MM.1S (cell line): ENCODE data around the gene RGS19.

Experiments
- DNase-seq: peaks from one replicate; pipeline ENCODE4 v3.0.0-alpha.2; 2015
- H2AFZ ChIP-seq: fragments of 300-600 bp; sonication (generic); 2 replicates; pipeline ENCODE4 v1.6.0; 2016; ENCODE audit warnings: antibody characterized with exemption, low read length
- H3F3A ChIP-seq: fragments of 300-600 bp; sonication (generic); 2 replicates; pipeline ENCODE4 v1.6.1; 2016; ENCODE audit warnings: mild to moderate bottlenecking, antibody characterized with exemption, low read length, moderate library complexity, mixed read lengths; ENCODE audit not compliant: insufficient read depth
- H3K27ac ChIP-seq: fragments of 300-600 bp; sonication (generic); 2 replicates; pipeline ENCODE4 v1.5.1; 2016; ENCODE audit warnings: mild to moderate bottlenecking, low read length
- H3K27me3 ChIP-seq: fragments of 300-600 bp; sonication (generic); replicated peaks from 2 replicates; pipeline ENCODE4 v1.6.0; 2016; ENCODE audit warnings: low read length; ENCODE audit not compliant: insufficient read depth
- H3K36me3 ChIP-seq: fragments of 300-600 bp; sonication (generic); replicated peaks from 2 replicates; pipeline ENCODE4 v1.6.1; 2016; ENCODE audit warnings: mild to moderate bottlenecking, low read length, mixed read lengths; ENCODE audit not compliant: insufficient read depth
- H3K4me1 ChIP-seq: fragments of 300-600 bp; sonication (generic); 2 replicates; pipeline ENCODE4 v1.6.1; 2016; ENCODE audit warnings: low read length, mixed read lengths
- H3K4me2 ChIP-seq: fragments of 300-600 bp; sonication (generic); 2 replicates; pipeline ENCODE4 v1.6.0; 2016; ENCODE audit warnings: low read depth, low read length
- H3K4me3 ChIP-seq: fragments of 300-600 bp; sonication (generic); 2 replicates; pipeline ENCODE4 v1.5.1; 2016; ENCODE audit warnings: low read length, mixed read lengths
- H3K79me2 ChIP-seq: fragments of 300-600 bp; sonication (generic); 2 replicates; pipeline ENCODE4 v1.6.1; 2016; ENCODE audit warnings: mixed run types, low read length, mixed read lengths
- H3K9ac ChIP-seq: fragments of 300-600 bp; sonication (generic); 2 replicates; pipeline ENCODE4 v1.6.1; 2016; ENCODE audit warnings: low read length, mixed read lengths
- H3K9me2 ChIP-seq: fragments of 300-600 bp; sonication (generic); replicated peaks from 2 replicates; pipeline ENCODE4 v1.6.1; 2016; ENCODE audit warnings: mild to moderate bottlenecking, low read length, mixed read lengths; ENCODE audit not compliant: insufficient read depth
- H3K9me3 ChIP-seq: fragments of 300-600 bp; sonication (generic); replicated peaks from 2 replicates; pipeline ENCODE4 v1.6.1; 2016; ENCODE audit warnings: mild to moderate bottlenecking, low read length, mixed read lengths; ENCODE audit not compliant: insufficient read depth
- H4K20me1 ChIP-seq: fragments of 300-600 bp; sonication (generic); 2 replicates; pipeline ENCODE4 v1.6.1; 2016; ENCODE audit warnings: mild to moderate bottlenecking, low read length, moderate library complexity, mixed read lengths; ENCODE audit not compliant: insufficient read depth
- CTCF ChIP-seq: fragments of 300-600 bp; sonication (generic); IDR thresholded peaks from 2 replicates; pipeline ENCODE4 v1.5.1; 2016; ENCODE audit warnings: antibody characterized with exemption, low read length, mixed read lengths
- EZH2 ChIP-seq: fragments of 300-600 bp; sonication (generic); optimal IDR thresholded peaks from 2 replicates; pipeline ENCODE3; 2017; ENCODE audit warnings: low read depth, mild to moderate bottlenecking, antibody characterized with exemption, low read length, mixed read lengths
- EZH2phosphoT487 ChIP-seq: fragments of 300-600 bp; sonication (generic); IDR thresholded peaks from 2 replicates; pipeline ENCODE4 v1.6.1; 2018; ENCODE audit warnings: antibody characterized with exemption, low read length

RGS19 gene

GRCh38 chr20:64116016-64116415, 36.7 kb upstream of the RGS19 start:
- no peaks in the 10 kb centered on the region for H3K79me2 ChIP-seq
- H3K4me3 ChIP-seq = no peak overlapping the region
- DNase-seq = no peak
- H3K9me2 ChIP-seq = no peaks in the 10 kb centered on the region
- no peaks in the 10 kb centered on the region for H3K36me3 ChIP-seq
- no peaks in the 10 kb centered on the region for H3K9me3 ChIP-seq
- no peak overlapping the region for H3K9ac ChIP-seq
- H3K4me2 ChIP-seq = no peak overlapping the region
- TF ChIP-seq EZH2 = no peak
- no peak for TF ChIP-seq CTCF
- no peak for TF ChIP-seq EZH2phosphoT487
- no peak overlapping the region for H3K27ac ChIP-seq
- no peak overlapping the region for H2AFZ ChIP-seq
- H4K20me1 ChIP-seq = no peaks in the 10 kb centered on the region
- no peaks in the 10 kb centered on the region for H3F3A ChIP-seq
- H3K27me3 ChIP-seq = peaks cover 71% of the 10 kb centered on the region
- no peaks in the 10 kb centered on the region for H3K4me1 ChIP-seq

GRCh38 chr20:64115171-64115911, 36.0 kb upstream of the RGS19 start:
- H3K9ac ChIP-seq = no peak overlapping the region
- TF ChIP-seq CTCF = no peak
- no peak for TF ChIP-seq EZH2phosphoT487
- no peaks in the 10 kb centered on the region for H4K20me1 ChIP-seq
- H2AFZ ChIP-seq = no peak overlapping the region
- no peak overlapping the region for H3K4me2 ChIP-seq
- H3K79me2 ChIP-seq = no peaks in the 10 kb centered on the region
- H3F3A ChIP-seq = no peaks in the 10 kb centered on the region
- no peak overlapping the region for H3K4me3 ChIP-seq
- H3K36me3 ChIP-seq = no peaks in the 10 kb centered on the region
- DNase-seq = no peak
- H3K9me3 ChIP-seq = no peaks in the 10 kb centered on the region
- peaks cover 72% of the 10 kb centered on the region for H3K27me3 ChIP-seq
- no peaks in the 10 kb centered on the region for H3K9me2 ChIP-seq
- H3K27ac ChIP-seq = no peak overlapping the region
- no peaks in the 10 kb centered on the region for H3K4me1 ChIP-seq

GRCh38 chr20:64114356-64114971, 35.1 kb upstream of the RGS19 start:
- H3K4me1 ChIP-seq = no peaks in the 10 kb centered on the region
- H3K27me3 ChIP-seq = peaks cover 76% of the 10 kb centered on the region
- H3K9me3 ChIP-seq = no peaks in the 10 kb centered on the region
- H4K20me1 ChIP-seq = no peaks in the 10 kb centered on the region
- H3K9me2 ChIP-seq = no peaks in the 10 kb centered on the region
- H3K4me2 ChIP-seq = no peak overlapping the region
- no peak overlapping the region for H3K9ac ChIP-seq
- no peak for DNase-seq
- H3K27ac ChIP-seq = no peak overlapping the region
- H3K36me3 ChIP-seq = no peaks in the 10 kb centered on the region
- H3K79me2 ChIP-seq = no peaks in the 10 kb centered on the region
- no peak overlapping the region for H3K4me3 ChIP-seq
- TF ChIP-seq EZH2phosphoT487 (no peak), CTCF (no peak), EZH2 (no peak)
- H2AFZ ChIP-seq = no peak overlapping the region
- H3F3A ChIP-seq = no peaks in the 10 kb centered on the region
